T-cell (primary cell): Measurements from ENCODE around the gene RAB3A. TPM values are rescaled to one million over a fixed set of nuclear protein-coding genes. Genes with fewer than 3 reads are reported as not detected.

Source experiments
- ATAC-seq, 4 experiments: fragments of 200-7000 bp in 3 of 4; fragments of 150-1000 bp in 1 of 4; cut with Tn5 transposase; replicated peaks in 1 of 4; 1 replicate in 3 of 4; 2 replicates in 1 of 4; pipeline ENCODE4 v1.10.0; 2021; ENCODE audit warnings: moderate library complexity in 3 of 4, mild to moderate bottlenecking in 2 of 4, moderate number of reproducible peaks in 1 of 4
- CTCF ChIA-PET, 2 donors: fragments of 300-600 bp; sonication (Branson Sonifier 250); formaldehyde crosslinking; loops; one replicate each; lab custom pipeline; 2022; ENCODE audit warnings: antibody characterized with exemption in 2 of 2; lab: Charles Lee
- POLR2A ChIA-PET, 2 donors: fragments of 300-600 bp; sonication (Branson Sonifier 250); formaldehyde crosslinking; loops; one replicate each; lab custom pipeline; 2022; ENCODE audit warnings: antibody characterized with exemption in 2 of 2; lab: Charles Lee
- DNase-seq, 35 experiments: peaks; one replicate each; pipeline versions ENCODE4 v3.0.0 to v3.0.0-alpha.2; 2013 to 2023
- H3K27ac ChIP-seq: one replicate; pipeline ENCODE4 v1.5.1; 2013; ENCODE audit warnings: low read length
- H3K27me3 ChIP-seq, 2 experiments: replicated peaks in 1 of 2; 1 replicate in 1 of 2; 2 replicates in 1 of 2; pipeline versions ENCODE4 v1.6.1 to v1.7.0; 2013; ENCODE audit warnings: low read length in 1 of 2, mixed read lengths in 1 of 2; ENCODE audit not compliant: control insufficient read depth in 2 of 2, insufficient read depth in 2 of 2; ENCODE audit errors: extremely low read depth in 1 of 2
- H3K36me3 ChIP-seq, 2 donors: 1 replicate in 1 of 2; 2 replicates in 1 of 2; pipeline versions ENCODE4 v1.6.1 to v1.7.0; 2013; ENCODE audit warnings: low read length in 1 of 2; ENCODE audit not compliant: control insufficient read depth in 2 of 2, insufficient read depth in 1 of 2; ENCODE audit errors: extremely low read depth in 1 of 2
- H3K4me1 ChIP-seq, 2 experiments: 1 replicate in 1 of 2; 2 replicates in 1 of 2; pipeline versions ENCODE4 v1.6.1 to v1.7.0; 2013; ENCODE audit warnings: low read length in 2 of 2, mixed read lengths in 1 of 2; ENCODE audit not compliant: insufficient read depth in 2 of 2, control insufficient read depth in 1 of 2; ENCODE audit errors: extremely low read depth in 1 of 2
- H3K4me3 ChIP-seq, 2 donors: 1 replicate in 1 of 2; 2 replicates in 1 of 2; pipeline versions ENCODE4 v1.5.1 to v1.7.0; 2013; ENCODE audit warnings: mild to moderate bottlenecking in 2 of 2, low read length in 1 of 2, moderate library complexity in 1 of 2; ENCODE audit not compliant: control insufficient read depth in 1 of 2; ENCODE audit errors: extremely low read depth in 1 of 2
- H3K9me3 ChIP-seq: 2 replicates; pipeline ENCODE4 v1.7.0; 2013
- H3K27ac Mint-ChIP-seq, 2 donors: one replicate each; pipeline ENCODE4 v1.8.0; 2020 to 2021; ENCODE audit warnings: mild to moderate bottlenecking in 2 of 2, mixed read lengths in 2 of 2
- H3K27me3 Mint-ChIP-seq, 2 donors: one replicate each; pipeline ENCODE4 v1.8.0; 2021 to 2022; ENCODE audit warnings: mixed read lengths in 2 of 2
- H3K36me3 Mint-ChIP-seq: one replicate; pipeline ENCODE4 v1.8.0; 2021; ENCODE audit warnings: mixed read lengths
- H3K4me1 Mint-ChIP-seq, 3 donors: one replicate each; pipeline ENCODE4 v1.8.0; 2020 to 2022; ENCODE audit warnings: mixed read lengths in 3 of 3, mild to moderate bottlenecking in 1 of 3
- H3K4me3 Mint-ChIP-seq, 3 donors: one replicate each; pipeline ENCODE4 v1.8.0; 2020 to 2022; ENCODE audit warnings: mild to moderate bottlenecking in 3 of 3, mixed read lengths in 3 of 3, moderate library complexity in 3 of 3
- H3K9me3 Mint-ChIP-seq, 3 donors: one replicate each; pipeline ENCODE4 v1.8.0; 2020 to 2022; ENCODE audit warnings: mixed read lengths in 3 of 3
- WGBS: methylation state at CpG from one replicate; pipeline ENCODE4 v1.1.5; 2013; ENCODE audit warnings: missing lambda C conversion rate; ENCODE audit not compliant: insufficient coverage; 5-methylcytosine and 5-hydroxymethylcytosine counted together
- total RNA-seq, 35 experiments: library from RNA in 6 of 35; stranded (reverse) in 6 of 35; fragments of 120-200 nt in 1 of 35; gene quantifications; one replicate each; pipeline versions ENCODE4 v1.2.1 to v1.2.4 and lab custom pipeline; 2013 to 2026

The RAB3A gene
- total RNA-seq, 5 donors from 2014 or later (not counting 1 experiment from before 2014, with no cell fraction given) = 4.7 to 8.3 (median 5.6) TPM

GRCh38 chr19:18193388-18194180, 10.3 kb downstream of the RAB3A start:
- peak overlapping the region; percentile 95 to 97 for H3K27ac Mint-ChIP-seq
- no peaks in the 10 kb centered on the region for H3K27me3 Mint-ChIP-seq
- Histone ChIP-seq H3K4me1 (peaks cover 12 to 29% of the 10 kb centered on the region in 2 experiments), H3K27ac (peak overlapping the region; percentile 53), H3K9me3 (no peaks in the 10 kb centered on the region), H3K36me3 (peaks cover 3 to 23% of the 10 kb centered on the region in 2 donors), H3K27me3 (no peaks in the 10 kb centered on the region), H3K4me3 (peak overlapping the region; percentile 57 to 86)
- 10% methylated on average over 32 of the region's 46 CpGs for WGBS
- ATAC-seq (no peak), DNase-seq (no peak)
- CTCF ChIA-PET = interaction anchor here in 1 of 2 donors (0.5 to 3.7 kb wide), 11 partner anchors 11 to 888 kb away, joined by 3 to 33 read pairs (median 3); partner anchors contain the start of genes PIK3R2, RAB3A and RPL18A
- H3K9me3 Mint-ChIP-seq = no peaks in the 10 kb centered on the region
- H3K4me3 Mint-ChIP-seq = peak overlapping the region; percentile 87 to 95 (median 87)
- POLR2A ChIA-PET = interaction anchor here (0.6 to 1.3 kb wide), 4 partner anchors 86 to 227 kb away, joined by 3 to 14 read pairs (median 3); partner anchors contain the start of gene JUND (in 2 of the 2)
- H3K4me1 Mint-ChIP-seq = peaks cover 21 to 24% (median 23%) of the 10 kb centered on the region in 3 donors
- H3K36me3 Mint-ChIP-seq = peaks cover 7% of the 10 kb centered on the region

GRCh38 chr19:18192673-18193387, 11.0 kb downstream of the RAB3A start, which contains the start of gene MPV17L2:
TSS of gene MPV17L2 (plus strand) at chr19:18193218. CDS start at chr19:18193282, 64 bp downstream.
- Mint-ChIP-seq H3K27ac (peak within 1 kb of the TSS; percentile 95 to 97), H3K4me3 (peak within 1 kb of the TSS; percentile 87 to 95 (median 87)), H3K27me3 (no peaks in the 10 kb centered on the region), H3K4me1 (peaks cover 21 to 24% (median 23%) of the 10 kb centered on the region in 3 donors), H3K9me3 (no peaks in the 10 kb centered on the region), H3K36me3 (no peaks in the 10 kb centered on the region)
- WGBS = under 1% methylated on average over 73 of the region's 74 CpGs
- ATAC-seq (peak; percentile 87 to 93 (median 92)), DNase-seq (peak; percentile 92 to 99 (median 99))
- Histone ChIP-seq H3K27ac (peak within 1 kb of the TSS; percentile 84), H3K36me3 (peaks cover 3 to 16% of the 10 kb centered on the region in 2 donors), H3K9me3 (no peaks in the 10 kb centered on the region), H3K4me1 (peaks cover 12 to 29% of the 10 kb centered on the region in 2 experiments), H3K27me3 (no peaks in the 10 kb centered on the region), H3K4me3 (peak within 1 kb of the TSS; percentile 83 to 86)
- POLR2A ChIA-PET = interaction anchor here (0.5 to 1.3 kb wide), 6 partner anchors 39 to 228 kb away, joined by 3 to 14 read pairs (median 3); partner anchors contain the start of gene JUND (in 2 of the 2)
- CTCF ChIA-PET = interaction anchor here (0.5 to 3.7 kb wide), 17 partner anchors 12 to 888 kb away, joined by 3 to 33 read pairs (median 3); partner anchors contain the start of genes PIK3R2 (in 1 of the 2), RAB3A (in 1 of the 2) and RPL18A (in 1 of the 2)

GRCh38 chr19:18191640-18192062, 12.2 kb downstream of the RAB3A start:
- no peaks in the 10 kb centered on the region for H3K9me3 Mint-ChIP-seq
- peaks cover 21 to 24% (median 23%) of the 10 kb centered on the region in 3 donors for H3K4me1 Mint-ChIP-seq
- peak overlapping the region; percentile 74 to 83 for H3K4me3 ChIP-seq
- no peak for DNase-seq
- H3K9me3 ChIP-seq = no peaks in the 10 kb centered on the region
- H3K4me1 ChIP-seq = peaks cover 12 to 29% of the 10 kb centered on the region in 2 experiments
- ChIA-PET CTCF (interaction anchor here (0.6 to 3.7 kb wide), 9 partner anchors 13 to 125 kb away, joined by 3 to 33 read pairs (median 5); partner anchors contain the start of gene RAB3A (in 1 of the 2)), POLR2A (interaction anchor here in 1 of 2 donors (0.6 to 1.0 kb wide), 3 partner anchors 37 to 747 kb away, joined by 3 to 7 read pairs (median 4); no protein-coding TSS in a partner anchor)
- H3K27ac Mint-ChIP-seq = peak overlapping the region; percentile 95 to 97
- peak overlapping the region; percentile 87 to 95 (median 87) for H3K4me3 Mint-ChIP-seq
- H3K27me3 ChIP-seq = peaks cover 0 to 5% of the 10 kb centered on the region in 2 experiments
- H3K36me3 ChIP-seq = peaks cover 3 to 10% of the 10 kb centered on the region in 2 donors
- H3K27me3 Mint-ChIP-seq = no peaks in the 10 kb centered on the region
- WGBS = no CpG with 5 or more reads among the region's 5 CpGs
- ATAC-seq = no peak
- H3K27ac ChIP-seq = peak overlapping the region; percentile 84
- no peaks in the 10 kb centered on the region for H3K36me3 Mint-ChIP-seq

GRCh38 chr19:18190278-18190677, 13.6 kb downstream of the RAB3A start:
- no peaks in the 10 kb centered on the region for H3K36me3 Mint-ChIP-seq
- POLR2A ChIA-PET = no interaction called here
- no peaks in the 10 kb centered on the region for H3K36me3 ChIP-seq
- peaks cover 21 to 24% (median 23%) of the 10 kb centered on the region in 3 donors for H3K4me1 Mint-ChIP-seq
- WGBS = no CpG with 5 or more reads among the region's 4 CpGs
- no peaks in the 10 kb centered on the region for H3K27me3 Mint-ChIP-seq
- DNase-seq = no peak
- H3K4me3 ChIP-seq = no peak overlapping the region
- no peaks in the 10 kb centered on the region for H3K9me3 Mint-ChIP-seq
- H3K4me1 ChIP-seq = peaks cover 12 to 29% of the 10 kb centered on the region in 2 experiments
- ATAC-seq = no peak
- CTCF ChIA-PET = interaction anchor here (0.7 to 3.7 kb wide), 3 partner anchors 14 to 55 kb away, joined by 4 to 26 read pairs (median 5); partner anchors contain the start of gene RAB3A (in 1 of the 2)
- H3K27ac ChIP-seq = no peak overlapping the region
- H3K9me3 ChIP-seq = no peaks in the 10 kb centered on the region
- H3K4me3 Mint-ChIP-seq = no peak overlapping the region
- no peak overlapping the region for H3K27ac Mint-ChIP-seq
- peaks cover 0 to 10% of the 10 kb centered on the region in 2 experiments for H3K27me3 ChIP-seq

- Mint-ChIP-seq H3K36me3 (no peaks in the 10 kb centered on the region), H3K27ac (no peak overlapping the region), H3K4me3 (no peak overlapping the region), H3K4me1 (peaks cover 0 to 2% (median 0%) of the 10 kb centered on the region in 3 donors), H3K9me3 (no peaks in the 10 kb centered on the region), H3K27me3 (no peaks in the 10 kb centered on the region)
- WGBS = 85% methylated on average over 3 of the region's 6 CpGs
- peaks cover 0 to 31% of the 10 kb centered on the region in 2 experiments for H3K27me3 ChIP-seq
- H3K36me3 ChIP-seq = no peaks in the 10 kb centered on the region
- no peaks in the 10 kb centered on the region for H3K9me3 ChIP-seq
- no peak overlapping the region for H3K27ac ChIP-seq
- no peaks in the 10 kb centered on the region for H3K4me1 ChIP-seq
- ATAC-seq = no peak
- no peak overlapping the region for H3K4me3 ChIP-seq
- CTCF ChIA-PET = no interaction called here
- POLR2A ChIA-PET = no interaction called here
- DNase-seq = no peak
These were observed 18.3 kb downstream of the RAB3A start for GRCh38 chr19:18185538-18185937.
